NCI-H2107 treated with DMSO at 0.1 percent for 48 hours (cell line): ENCODE data around the gene DBNL.

Source experiments
- DNase-seq: peaks from one replicate; lab custom pipeline; 2025; ENCODE audit not compliant: unreplicated experiment; lab: John Stamatoyannopoulos, UW

Gene DBNL

DNA sequence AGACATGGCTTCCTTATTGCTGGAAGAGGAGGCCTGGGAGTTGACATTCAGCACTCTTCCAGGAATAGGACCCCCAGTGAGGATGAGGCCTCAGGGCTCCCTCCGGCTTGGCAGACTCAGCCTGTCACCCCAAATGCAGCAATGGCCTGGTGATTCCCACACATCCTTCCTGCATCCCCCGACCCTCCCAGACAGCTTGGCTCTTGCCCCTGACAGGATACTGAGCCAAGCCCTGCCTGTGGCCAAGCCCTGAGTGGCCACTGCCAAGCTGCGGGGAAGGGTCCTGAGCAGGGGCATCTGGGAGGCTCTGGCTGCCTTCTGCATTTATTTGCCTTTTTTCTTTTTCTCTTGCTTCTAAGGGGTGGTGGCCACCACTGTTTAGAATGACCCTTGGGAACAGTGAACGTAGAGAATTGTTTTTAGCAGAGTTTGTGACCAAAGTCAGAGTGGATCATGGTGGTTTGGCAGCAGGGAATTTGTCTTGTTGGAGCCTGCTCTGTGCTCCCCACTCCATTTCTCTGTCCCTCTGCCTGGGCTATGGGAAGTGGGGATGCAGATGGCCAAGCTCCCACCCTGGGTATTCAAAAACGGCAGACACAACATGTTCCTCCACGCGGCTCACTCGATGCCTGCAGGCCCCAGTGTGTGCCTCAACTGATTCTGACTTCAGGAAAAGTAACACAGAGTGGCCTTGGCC, 16.6 kb downstream of the DBNL start:
- DNase-seq = no peak

DNA sequence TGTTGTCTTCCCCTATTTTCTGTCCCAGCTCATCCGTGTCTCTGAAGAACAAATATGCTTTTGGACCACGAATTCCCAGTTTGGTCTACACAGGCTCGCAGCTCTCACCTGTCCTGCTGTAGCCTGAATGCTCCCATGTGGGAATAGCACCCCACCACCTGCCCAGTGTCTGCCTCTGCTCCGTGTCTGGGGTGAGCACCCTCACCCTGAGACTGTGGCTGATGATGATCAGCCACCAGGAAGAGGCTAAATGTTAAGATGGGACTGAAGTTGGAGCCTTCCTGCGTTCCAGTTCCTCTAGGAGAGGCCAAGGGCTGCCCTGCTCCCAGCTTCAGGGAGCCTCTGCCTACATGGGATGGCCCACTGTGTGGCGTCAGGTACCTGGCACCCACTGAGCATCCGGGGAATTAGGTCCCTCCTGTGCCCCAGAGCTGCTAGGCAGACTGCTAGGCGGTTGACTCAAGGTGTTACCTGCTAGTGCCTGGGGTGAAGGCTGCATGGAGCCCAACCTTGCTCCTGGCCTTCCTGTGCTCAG, 17.2 kb downstream of the DBNL start:
- no peak for DNase-seq

DNA sequence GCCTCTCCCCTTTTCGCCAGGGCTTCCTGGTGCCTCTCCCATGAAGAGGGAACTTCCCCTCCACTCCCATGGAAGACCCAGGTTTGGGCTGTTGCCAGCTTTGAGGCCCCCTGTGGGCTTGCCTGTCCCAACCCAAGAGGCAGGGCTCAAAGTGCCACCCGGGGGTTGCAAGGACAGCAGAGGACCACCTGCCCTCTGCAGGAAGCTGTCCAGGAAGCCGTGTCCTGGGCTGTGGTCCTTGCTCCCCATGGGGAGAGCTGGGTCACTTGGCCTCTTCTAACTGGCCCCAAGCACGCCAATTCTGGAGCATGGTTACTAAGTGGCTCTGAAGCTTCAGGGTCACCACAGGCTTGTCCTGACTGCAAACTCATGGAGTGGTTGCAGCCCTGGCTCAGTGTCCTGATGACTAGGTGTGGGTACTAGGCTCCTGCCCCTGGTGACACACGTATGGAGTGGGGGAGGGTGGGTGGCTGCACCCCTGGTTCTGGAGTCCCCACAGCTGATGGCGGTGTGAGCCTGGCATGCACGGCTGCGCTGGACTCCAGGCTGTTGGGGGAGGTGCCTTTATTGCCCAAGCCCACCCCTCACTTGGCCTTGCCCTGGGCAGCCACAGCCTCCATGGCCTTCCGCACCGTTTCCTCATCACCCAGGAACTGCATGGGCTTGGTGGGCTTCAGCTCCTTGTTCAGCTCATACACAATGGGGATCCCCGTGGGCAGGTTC, 17.8 kb downstream of the DBNL start:
- no peak for DNase-seq

DNA sequence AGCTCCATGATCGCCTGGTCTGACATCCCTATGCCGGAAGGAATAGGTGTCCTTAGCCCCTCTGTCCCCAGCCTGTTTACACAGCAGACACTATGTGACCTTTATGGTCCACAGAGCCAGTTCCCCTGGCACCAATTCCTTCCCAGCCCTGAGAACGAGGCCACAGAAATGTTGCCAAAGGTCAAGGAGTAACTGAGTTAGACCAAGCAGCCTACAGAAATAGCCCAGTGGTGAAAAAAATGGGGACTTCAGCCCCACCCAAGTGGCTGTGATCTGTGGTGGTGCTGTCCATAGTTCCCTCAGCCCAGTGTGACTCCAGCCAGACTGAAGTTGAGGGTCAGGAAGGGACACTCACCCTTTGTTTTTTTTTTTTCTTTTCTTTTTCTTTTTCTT, 18.4 kb downstream of the DBNL start:
- no peak for DNase-seq

DNA sequence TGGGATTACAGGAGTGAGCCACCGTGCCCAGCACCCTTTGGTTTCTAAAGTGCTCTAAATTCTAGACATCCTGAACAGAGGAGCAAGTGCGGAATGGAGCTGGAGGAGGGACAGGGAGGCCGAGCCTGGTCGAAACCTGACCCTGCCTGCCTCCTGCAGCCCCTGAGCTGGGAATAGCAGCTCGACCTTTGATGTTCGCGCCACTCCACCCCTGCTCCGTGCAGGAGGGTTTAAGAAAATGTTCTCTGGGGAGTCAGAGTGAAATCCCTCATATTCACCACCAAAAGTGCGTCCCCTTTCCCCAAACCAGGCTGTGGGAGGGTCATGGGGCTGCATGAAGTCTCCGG, 19.0 kb downstream of the DBNL start:
- DNase-seq = no peak

DNA sequence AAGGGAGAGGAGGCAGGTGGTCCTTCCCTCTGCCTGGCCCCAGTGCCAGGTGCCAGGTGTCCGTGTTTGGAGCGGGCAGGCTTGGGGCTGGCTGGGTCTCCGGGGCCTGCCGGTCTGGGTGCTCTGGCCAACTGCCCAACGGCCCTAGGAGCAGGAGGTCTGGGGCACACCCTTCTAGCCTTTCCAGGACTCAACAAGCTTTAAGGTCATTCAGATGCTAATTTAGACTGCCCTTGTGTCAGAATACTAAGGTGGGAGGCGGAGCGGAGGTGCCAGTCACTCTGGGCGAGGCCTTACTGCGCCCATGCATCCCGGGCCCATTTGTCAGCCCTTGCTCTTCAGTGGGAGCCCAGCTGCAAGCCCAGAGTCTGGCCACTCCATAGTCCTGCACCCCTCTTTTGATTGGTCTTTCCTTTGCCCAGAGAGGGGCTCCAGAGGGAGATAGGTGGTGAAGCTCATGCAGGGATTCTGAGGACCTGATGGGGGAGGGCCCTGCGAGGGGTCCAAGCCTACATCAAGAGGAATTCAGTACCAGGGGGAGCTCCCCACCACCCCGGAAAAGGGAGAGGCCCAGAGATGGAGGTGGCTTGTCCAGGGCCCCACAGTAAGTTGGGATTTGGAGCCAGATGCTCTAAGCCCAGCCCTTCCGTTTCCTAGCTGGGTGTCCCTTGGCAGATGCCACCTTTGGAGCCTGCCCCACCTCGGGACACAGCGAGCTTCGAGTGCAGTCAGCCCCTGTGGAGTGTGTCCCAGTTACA, 19.6 kb downstream of the DBNL start:
- DNase-seq = no peak

DNA sequence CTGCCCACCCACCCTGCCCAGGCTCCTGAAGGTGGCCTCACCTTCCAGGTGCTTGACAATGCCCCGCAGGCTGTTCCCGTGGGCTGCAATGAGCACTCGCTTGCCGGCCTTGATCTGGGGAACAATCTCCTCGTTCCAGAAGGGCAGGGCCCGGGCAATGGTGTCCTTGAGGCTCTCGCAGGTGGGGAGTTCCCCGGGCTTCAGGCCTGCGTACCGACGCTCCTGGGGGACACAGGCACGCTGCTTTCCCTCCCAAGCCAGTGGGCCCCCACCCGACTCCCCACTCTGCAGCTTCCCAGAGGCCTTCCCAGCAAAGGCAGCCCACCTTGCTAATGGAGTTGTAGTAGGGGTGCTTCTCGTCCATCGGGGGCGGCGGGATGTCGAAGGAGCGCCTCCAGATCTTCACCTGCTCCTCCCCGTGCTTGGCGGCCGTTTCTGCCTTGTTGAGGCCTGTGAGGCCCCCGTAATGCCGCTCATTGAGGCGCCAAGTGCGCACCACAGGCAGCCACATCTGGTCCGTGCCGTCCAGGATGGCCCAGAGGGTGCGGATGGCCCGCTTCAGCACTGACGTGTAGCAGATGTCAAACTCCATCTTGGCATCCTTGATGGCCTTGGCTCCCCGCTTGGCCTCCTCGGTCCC, 20.4 kb downstream of the DBNL start:
- no peak for DNase-seq

DNA sequence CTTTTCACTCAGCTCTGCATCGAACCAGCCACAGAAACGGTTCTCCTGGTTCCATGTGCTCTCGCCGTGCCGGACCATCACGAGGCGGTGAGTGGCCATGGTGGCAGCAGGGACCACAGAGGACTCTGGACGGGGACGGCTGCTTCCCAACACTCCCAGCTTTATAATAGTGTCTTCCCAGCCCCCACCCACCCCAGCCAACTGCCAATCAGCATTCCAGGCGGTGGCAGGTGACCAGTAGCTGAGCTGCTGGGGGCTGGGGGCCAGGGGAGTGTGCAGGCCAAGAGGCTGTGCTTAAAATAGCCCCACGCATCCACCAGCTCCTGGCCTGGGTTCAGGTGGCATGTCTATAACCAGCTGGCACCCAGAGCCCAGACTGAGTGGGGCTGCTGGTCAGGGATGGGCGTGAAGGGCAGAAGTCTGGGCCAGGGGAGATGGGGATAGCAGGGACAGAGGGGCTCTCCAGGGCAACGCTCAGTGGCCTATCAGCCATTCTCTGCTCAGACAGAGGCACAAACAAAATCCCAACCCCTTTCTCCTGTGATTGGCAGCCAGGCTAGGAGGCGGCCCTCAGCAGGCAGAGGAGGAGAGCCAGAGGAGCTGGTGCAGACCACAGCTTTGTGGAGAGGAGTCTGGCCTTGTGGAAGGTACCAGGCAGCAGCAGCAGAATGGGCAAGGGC, 21.1 kb downstream of the DBNL start, which contains the start of gene PGAM2:
PGAM2 (minus strand) TSS at position 137 of the 680 bp plus-strand sequence; CDS start at position 99, 38 bp downstream.
- DNase-seq = peak; percentile 16

DNA sequence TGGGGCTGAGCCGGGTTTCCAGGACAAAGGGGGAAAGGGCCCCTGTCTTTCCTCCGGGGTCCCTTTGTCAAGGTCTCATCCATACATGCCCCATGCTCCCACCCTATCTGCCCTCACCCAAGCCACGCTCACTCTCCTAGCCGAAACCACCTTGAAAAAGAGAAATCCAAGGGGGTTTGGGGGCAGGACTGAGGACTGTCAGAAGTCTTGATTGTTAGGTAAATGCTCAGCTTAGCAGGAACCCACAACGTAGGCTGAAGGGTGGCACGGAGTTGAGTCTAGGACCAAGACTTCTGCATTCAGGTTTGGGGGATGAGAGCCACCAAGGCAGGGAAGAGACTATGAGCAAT, 21.6 kb downstream of the DBNL start:
- no peak for DNase-seq

DNA sequence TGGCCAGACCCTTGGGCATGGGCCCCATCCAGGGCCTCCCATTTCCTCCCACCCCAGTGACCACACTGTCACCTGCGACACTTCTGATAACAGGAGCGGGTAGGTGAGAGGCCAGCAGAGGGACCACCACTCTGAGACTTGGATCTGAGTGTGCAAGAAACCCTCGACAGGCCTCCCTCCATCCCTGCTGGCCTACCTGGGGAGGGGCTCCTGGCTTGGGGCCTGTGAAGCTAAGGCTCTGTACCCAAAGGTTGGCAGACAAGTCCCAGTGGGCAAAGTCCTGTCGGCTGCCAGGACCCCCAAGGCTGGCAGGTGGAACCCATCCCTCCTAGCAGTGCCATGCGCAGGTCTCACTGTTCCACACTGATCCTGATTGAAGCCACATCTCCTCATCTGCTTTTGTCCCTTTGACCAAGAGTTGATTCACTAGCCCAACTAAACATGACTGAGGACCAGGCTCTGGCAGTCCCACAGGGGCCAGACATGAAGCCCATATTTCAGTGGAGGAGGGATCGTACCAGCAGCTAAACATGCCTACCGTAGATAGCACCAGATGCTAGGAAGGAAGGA, 22.1 kb downstream of the DBNL start:
- DNase-seq = no peak

DNA sequence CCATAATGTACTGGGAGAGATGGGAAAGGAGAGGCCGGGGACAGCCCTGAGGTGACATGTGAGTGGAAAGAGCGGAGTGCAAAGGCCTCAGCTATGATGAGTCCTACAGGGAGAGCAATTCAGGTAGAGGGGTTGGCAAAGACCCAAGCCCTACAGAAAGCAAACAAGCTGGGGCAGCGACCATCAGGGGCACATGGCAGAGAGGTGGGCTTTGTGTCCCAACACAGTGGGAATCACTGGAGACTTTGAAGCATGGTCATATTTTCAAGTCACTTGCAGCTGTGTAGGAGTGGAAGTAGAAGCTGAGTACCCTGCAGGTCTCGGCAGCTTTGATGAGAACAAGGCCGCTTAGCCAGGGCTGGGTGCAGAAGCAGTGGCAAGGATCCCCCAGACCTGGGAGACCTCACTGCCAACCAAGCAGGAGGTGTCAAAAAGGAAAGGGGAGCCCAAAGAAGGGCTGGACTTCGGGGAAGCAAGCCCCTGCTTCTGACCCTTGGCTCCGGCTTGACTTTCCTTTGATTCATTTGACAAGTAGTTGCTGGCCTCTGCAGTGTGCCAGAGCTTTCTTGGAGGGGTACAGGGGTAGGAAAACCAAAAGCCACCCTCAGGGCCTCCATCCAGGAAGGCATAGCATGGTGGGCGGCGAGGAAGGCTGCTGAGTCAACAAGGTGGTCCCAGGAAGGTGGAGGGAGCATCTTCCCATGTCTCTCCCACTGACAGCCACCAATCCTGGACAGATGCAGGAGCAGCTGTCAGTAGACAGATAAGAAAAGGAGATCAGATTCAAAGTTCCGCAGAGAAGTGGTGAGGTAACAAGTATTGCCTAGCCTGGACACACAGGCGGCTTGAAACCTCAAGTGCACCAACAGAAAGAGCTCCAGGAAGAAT, 22.8 kb downstream of the DBNL start:
- DNase-seq = peak; percentile 41

DNA sequence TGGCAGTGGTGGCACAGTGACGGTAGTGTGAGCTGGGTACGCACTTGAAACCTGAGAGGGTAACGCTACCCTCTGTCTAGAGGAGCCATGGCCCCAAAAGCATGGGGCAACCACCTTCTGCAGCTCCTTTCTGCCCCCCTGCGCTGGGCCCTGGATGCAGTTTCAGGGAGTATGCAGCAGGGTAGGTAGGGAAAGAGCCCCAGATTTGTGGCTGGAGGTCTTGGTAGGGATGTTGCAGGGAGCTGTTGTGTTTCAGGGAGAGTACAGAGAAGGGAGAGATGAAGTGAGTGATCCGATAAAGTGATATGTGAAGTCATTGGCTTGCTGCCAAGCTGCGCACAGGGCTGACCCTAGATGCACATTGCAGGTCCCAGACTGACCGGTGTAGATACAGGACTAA, 23.6 kb downstream of the DBNL start:
- peak; percentile 41 for DNase-seq

DNA sequence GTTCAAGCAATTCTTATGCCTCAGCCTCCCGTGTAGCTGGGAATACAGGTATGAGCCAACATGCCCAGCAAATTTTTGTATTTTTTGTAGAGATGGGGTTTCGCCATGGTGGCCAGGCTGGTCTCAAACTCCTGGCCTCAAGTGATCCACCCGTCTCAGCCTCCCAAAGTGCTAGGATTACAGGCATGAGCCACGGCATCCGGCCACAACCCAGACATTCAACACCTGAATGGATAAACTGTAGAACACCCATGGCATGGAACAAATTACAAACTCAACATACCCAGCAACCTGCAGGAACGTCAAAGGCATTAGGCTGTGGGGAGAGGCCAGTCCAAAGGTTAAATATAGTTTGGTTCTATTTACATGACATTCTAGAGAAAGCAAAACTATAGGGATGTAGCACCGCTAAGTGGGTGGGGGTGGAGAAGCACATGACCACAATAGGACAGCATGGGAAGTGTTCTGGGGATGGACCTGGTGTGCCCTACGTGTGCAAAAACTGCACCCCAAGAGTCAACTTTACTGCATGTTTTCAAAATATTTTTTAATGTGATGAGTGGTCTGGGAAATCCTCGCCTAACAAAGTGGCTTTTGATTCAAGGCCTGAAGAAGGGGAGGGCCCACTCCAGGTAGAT, 27.3 kb downstream of the DBNL start:
- no peak for DNase-seq

DNA sequence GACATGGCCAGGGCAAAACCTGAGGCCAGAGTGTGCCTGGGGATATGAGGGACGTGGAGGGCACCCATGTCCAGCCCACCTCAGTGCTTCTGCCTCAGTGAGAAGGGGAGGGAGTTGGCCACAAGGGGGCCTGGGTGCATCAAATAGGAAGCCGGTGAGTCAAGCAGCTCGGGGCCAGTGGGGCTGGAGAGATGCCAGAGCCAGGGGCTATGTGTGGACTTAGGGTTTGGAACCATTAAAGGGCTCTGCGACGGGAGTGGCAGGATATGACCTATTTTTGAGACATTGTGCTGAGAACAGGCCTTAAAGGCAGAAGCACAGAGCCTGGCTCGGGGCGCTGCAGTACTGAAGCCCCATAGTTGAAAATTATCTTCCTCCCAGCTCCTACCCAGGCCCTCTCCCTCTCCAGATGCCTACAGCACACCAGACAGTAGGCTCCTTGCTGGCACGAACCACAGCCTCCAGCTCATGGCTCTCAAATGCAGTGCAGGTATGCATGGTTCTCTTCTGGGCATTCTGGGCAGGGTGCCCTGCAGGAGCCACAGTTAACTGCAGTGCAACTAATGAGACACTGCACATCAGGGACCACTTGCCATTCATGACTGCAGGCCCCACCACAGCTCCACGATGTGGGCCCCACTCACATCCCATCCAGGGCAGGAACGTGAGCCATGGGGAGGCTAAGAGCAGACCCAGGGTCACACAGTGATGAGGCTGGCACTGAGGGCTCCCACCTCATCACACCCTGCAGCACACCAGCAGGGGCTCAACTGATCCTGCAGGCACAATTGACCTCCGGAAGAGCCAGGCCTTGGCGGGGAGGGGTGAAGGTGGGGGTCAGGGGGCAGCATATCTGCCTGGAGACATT, 28.1 kb downstream of the DBNL start:
- no peak for DNase-seq

DNA sequence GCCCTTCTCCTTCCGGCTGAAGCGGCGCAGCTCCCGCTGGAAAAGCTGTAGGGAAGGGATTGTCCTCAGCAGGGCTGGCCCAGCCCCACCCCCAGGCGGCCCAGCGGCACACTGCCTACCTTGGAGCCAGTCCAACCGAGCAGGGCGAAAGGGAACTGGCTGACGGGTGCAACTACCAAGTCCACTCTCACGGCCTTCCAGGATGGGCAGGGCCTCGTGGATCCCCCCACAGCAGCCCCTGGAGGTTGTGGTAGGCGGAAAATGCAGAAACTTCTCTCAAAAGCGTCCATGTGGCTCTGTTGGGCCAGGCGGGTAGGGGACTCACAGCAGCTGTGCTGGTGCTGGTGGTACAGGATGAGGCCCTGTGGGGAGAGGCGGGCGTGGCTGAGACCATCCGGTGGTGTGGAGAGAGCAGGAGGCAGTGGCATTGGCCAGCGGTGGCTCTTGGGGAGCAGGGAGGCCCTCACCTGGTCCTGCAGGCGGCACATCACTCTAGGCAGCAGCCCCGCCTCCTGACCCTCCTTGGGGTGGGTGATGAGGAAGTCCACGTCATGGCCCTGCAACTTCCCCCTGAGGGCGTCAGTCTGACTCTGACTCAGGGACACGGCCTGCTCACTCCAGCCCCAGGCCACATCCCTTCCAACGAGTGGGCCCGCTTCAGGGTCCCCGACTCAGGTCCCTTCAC, 29.3 kb downstream of the DBNL start:
- no peak for DNase-seq

DNA sequence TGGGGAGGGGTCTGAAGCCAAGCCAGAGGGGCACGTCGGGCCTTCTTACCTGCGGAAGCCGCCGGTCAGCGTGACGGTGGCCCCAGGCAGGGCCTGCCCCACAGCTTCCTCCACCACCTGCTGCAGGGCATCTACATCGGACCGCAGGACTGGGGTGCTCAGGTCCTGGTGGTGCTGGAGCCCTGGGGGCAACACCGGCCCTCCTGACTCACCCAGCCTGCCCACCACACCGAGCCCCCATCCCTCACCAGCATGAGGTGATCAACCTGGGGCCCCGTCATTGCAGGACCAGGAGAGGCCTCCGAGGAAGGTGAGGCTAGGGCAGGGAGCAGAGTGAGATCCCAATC, 29.8 kb downstream of the DBNL start:
- DNase-seq = no peak

DNA sequence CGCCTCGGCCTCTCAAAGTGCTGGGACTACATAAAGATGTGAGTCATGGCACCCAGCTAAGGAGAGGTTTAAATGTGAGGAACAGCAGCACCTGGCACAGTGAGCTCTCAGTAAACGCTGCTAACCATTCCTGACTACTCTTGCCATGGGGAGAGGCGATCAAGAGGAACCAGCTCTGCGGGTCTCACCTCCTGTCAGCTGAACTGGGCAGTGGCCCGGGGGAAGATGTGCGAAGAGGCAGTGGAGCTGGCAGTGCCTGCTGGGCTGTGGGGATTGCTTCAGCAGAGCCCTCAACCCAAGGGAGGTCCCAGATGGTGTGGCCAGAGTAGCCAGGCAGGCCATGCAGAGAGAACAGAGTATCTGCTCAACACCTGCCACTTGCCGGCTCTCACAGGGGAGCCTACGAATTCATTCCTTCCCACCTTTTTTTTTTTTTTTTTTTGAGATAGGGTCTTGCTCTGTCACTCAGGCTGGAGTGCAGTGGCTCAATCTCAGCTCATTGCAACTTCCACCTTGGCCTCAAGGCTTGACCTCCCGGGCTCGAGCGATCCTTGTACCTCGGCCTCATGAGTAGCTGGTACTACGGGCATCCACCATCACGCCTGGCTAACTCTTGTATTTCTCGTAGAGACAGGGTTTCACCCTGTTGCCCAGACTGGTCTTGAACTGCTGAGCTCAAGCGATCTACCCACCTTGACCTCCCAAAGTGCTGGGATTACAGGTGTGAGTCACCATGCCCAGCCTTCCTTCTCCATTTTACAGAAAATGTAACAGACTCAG, 31.0 kb downstream of the DBNL start:
- DNase-seq = no peak
